Astrocyte of the spinal cord (primary cell): ENCODE measurements around the gene RSRC1.

ENCODE experiments used
- DNase-seq: peaks from one replicate; pipeline ENCODE4 v3.0.0; 2011; ENCODE audit warnings: low read depth, low spot score
- H3K4me3 ChIP-seq: 2 replicates; pipeline ENCODE4 v1.5.1; 2011; ENCODE audit warnings: low read depth, mild to moderate bottlenecking, low read length, moderate library complexity
- in situ Hi-C: cut with HindIII; loops from 2 replicates; pipeline ENCODE4 v1.10.0; 2017; ENCODE audit warnings: low sequenced_read_pairs
- TF ChIP-seq, protein P1 (sequence below): IDR thresholded peaks from 2 replicates; pipeline ENCODE4 v1.5.1; 2012; ENCODE audit warnings: low read depth, mild to moderate bottlenecking, low read length, inconsistent platforms

The RSRC1 gene

DNA sequence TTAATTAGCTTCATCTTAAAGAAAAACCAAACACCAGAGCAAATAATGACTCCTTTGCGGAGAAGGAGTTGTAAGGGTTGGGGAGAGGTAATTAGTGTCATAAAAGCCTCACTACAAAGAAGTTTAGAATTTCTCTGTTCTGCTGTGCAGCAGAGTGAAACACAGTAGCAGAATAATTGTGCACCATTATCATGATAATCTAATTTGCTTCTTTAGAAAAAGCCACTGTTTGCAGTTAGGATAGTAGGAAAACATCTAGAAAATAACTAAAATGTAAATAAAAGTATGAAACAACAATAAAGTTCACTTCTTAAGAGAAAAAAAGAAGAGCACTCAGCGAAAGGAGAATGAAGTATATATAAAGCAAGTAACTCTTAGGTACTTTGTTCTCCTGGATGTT, 9.2 kb upstream of the RSRC1 start:
- DNase-seq: no peak
- TF ChIP-seq, protein P1, sequence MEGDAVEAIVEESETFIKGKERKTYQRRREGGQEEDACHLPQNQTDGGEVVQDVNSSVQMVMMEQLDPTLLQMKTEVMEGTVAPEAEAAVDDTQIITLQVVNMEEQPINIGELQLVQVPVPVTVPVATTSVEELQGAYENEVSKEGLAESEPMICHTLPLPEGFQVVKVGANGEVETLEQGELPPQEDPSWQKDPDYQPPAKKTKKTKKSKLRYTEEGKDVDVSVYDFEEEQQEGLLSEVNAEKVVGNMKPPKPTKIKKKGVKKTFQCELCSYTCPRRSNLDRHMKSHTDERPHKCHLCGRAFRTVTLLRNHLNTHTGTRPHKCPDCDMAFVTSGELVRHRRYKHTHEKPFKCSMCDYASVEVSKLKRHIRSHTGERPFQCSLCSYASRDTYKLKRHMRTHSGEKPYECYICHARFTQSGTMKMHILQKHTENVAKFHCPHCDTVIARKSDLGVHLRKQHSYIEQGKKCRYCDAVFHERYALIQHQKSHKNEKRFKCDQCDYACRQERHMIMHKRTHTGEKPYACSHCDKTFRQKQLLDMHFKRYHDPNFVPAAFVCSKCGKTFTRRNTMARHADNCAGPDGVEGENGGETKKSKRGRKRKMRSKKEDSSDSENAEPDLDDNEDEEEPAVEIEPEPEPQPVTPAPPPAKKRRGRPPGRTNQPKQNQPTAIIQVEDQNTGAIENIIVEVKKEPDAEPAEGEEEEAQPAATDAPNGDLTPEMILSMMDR: no peak
- H3K4me3 ChIP-seq: no peak overlapping the region
- in situ Hi-C loops: no loop called here

DNA sequence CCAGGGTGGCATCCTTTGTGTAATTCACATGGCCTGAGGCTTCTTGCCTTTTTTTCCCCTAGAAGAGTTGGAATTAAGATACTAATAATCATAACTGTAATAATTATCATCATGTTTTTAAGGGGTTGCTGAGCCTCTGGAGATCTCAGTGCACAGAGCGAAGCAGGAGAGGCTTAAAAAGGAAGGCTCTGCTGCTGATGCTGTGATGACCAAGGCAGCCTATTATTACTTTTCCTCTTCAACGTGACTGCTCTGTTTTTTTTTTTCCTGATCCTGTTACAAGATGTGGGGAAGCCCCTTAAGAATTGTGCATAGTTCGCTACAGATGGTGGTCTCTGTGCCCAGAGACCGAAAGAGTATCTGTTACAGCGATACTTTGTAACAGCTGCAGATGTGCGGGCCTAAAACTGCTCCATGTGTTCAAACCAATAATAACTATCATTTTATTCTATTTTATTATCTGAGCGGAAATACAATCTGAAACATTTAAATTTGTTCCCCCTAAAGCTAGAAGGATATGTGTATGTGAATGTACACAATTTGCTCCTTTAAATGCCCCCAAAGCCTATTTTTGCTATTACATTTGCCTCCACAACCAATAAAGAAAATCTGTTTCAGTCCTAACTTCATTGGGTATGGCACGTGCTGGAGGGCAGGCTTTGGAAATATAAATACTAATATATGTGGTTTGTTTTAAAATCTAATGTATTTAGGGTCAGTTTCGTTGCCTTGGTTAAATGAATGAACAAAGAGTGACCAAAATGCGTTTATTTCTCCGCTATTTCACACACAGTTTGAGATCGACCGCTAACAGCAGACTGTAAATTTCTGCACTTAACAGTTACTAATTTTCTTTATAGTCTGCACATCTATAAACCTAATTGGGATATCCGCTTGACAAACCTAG, 8.3 kb upstream of the RSRC1 start:
- H3K4me3 ChIP-seq: no peak overlapping the region
- DNase-seq: no peak
- in situ Hi-C loops: no loop called here
- TF ChIP-seq, protein P1: no peak

DNA sequence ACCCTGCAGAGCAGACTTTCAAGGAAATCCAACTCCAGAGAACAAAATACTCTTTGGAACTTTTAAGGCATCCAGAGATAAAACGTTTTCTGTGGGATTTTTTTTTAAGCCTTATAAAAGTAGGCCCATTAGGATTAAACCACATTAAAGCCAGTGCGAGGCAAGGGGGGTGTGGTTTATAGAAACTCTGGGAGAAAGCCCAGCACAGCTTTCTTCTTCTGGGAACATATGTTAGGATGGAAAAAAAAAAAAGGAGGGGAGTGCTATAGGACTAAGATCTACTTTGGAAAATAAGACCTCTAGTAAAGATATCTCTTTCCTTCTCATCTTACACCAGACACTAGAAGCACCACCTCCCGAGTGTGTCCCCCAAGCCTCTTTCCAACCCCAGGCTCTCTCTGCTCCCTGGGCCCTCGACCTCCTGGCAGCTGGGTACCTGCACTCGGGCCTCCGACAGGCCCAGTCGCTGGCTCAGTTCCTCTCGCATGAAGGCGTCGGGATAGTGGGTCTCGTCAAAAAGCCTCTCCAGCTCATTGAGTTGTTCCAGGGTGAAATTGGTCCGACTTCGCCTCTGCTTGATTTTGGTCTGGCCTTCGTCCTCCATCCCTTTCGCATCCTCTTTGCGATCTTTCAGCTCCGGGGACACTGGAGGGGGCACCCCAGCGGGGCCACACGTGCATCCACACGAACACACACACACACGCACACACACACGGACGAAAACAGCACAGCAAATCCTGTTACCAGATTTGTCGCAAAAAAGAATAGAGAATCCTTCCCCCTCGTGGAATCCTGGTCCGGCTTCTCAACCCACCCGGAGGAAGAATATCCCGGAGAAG, 7.4 kb upstream of the RSRC1 start:
- no peak overlapping the region for H3K4me3 ChIP-seq
- DNase-seq: no peak
- TF ChIP-seq, protein P1: no peak
- in situ Hi-C loops: no loop called here

DNA sequence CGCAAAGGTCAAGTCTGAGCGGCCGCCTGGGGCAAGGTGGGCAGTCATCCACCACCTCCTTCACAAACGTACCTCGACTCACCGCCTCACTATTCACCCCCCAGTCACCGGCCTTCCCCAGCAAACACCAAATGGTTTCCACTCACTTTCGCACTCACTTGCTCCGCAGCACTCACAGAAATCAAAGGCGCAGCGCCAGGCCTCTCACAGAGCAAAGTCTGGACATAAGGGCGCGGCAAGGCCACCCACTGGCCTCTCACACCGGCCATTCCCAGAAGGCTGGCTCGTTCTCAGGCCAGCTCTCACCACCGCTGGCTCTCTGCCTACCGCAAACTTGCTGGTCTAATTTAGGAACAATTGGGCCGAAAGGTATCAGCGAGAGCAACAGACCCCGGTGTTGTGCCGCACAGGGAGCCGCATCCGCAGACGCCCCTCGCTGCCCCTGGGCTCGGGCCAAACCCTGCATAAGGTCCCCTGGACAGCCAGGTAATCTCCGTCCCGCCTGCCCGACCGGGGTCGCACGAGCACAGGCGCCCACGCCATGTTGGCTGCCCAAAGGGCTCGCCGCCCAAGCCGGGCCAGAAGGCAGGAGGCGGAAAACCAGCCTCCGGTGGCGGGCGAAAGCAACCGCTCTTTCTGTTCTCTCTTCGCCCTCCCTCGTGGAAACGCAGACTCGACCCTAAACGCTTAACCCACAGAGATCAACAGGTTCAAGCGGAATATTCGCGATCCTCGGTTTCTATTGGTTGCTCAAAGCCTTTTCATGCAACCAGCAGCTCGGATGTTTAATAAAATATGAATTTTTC, 6.6 kb upstream of the RSRC1 start:
- peak; percentile 24 for DNase-seq
- TF ChIP-seq, protein P1: no peak
- in situ Hi-C loops: no loop called here
- H3K4me3 ChIP-seq: peak overlapping the region; percentile 8

DNA sequence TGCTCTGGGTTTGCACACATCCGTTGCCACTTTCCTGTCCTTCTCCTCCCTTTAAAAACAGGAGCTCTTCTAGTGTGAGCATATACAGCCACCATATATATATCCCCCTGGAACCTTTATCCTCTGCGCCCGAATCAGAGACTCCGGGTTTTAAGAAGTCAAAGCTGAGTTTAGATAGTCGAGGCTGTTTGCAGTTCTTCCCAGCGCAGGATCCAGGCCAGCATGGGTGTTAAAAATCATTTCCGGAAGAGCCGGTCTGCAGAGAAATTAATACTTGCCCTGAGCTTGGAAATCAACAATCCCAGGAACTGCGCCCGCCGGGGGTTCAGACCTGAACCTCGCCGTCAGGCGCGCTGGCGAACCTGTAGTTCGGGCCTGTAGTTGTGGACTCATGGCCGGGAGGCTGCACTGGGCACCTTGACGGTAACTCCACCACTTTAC, 6.0 kb upstream of the RSRC1 start:
- TF ChIP-seq, protein P1: no peak
- no peak for DNase-seq
- no peak overlapping the region for H3K4me3 ChIP-seq
- in situ Hi-C loops: no loop called here

DNA sequence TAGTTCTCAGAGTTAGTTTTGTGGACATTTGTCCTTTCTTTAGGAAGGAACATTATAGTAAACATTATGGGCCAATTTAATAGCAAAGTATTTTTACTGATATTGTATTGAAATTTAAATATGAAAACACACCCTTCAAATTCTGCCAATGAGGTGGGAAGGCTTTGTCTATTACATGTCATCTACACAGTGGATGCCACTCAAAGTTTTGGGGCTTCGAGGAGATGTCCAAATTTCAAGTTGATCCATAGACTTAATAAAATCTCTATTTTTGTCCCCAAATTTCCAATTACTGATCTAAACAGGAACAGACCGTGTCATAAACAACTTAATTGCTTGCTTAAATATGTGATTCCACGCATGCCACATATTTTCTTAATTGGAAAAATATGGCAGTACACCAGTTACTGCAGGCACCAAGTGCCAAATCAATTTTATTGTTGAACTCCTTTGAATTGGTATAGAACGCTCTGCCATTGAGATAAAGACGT, 5.4 kb upstream of the RSRC1 start:
- TF ChIP-seq, protein P1: no peak
- no peak for DNase-seq
- in situ Hi-C loops: no loop called here
- no peak overlapping the region for H3K4me3 ChIP-seq
